ENCODE results near the gene PARD3. TPM values are rescaled to one million over a fixed set of nuclear protein-coding genes. Genes with fewer than 3 reads are reported as not detected.

PARD3 gene
- total and polyA plus RNA-seq, 10 of the 15 experiments (the other 5 are each of a cell fraction or from before 2014, with no cell fraction given): 2.6 to 43.1 (median 13.9) TPM

DNA sequence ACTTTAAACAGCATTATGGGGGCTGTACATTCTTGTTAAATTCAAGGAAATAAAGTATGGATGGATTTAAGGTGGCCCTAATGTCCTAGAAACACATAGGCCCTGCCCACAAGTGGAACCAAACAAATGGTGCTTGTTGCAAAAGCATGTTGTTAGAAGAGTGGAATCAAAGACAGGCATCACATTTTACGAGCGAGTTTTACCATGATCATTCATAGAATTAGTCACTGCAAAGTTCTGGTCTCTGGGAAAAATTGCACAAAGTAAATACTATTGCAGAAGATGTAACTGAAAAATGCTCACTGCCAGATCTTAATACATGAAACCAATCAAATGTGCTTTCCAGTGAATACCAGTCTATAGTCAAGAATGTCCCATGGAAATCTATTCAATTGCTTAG, 677.1 kb downstream of the PARD3 start (continued):
- TF ChIP-seq MYB (IDR thresholded peaks at IDR 0.05; ENCODE audit: borderline replicate concordance, low read depth, low read length): no peak

GRCh38 chr10:34137201-34137600, 677.9 kb downstream of the PARD3 start:
- H2AFZ ChIP-seq (ENCODE audit: control insufficient read depth, low read depth, low read length): no peak overlapping the region
- H4K20me1 ChIP-seq (ENCODE audit: control insufficient read depth, insufficient read depth): no peaks in the 10 kb centered on the region
- DNase-seq (ENCODE audit: low read depth, low spot score): no peak
- no peak for FAIRE-seq
- H3K9ac ChIP-seq (ENCODE audit: control insufficient read depth, insufficient read depth, low read length): no peak overlapping the region
- TF ChIP-seq JUND (IDR thresholded peaks at IDR 0.05; ENCODE audit: low read depth, low read length): no peak
- TF ChIP-seq CBX3 (IDR thresholded peaks at IDR 0.05; ENCODE audit: borderline replicate concordance, low read depth): no peak
- TF ChIP-seq SMARCA5 (IDR thresholded peaks at IDR 0.05): no peak
- TF ChIP-seq KLF5 (IDR thresholded peaks at IDR 0.05; ENCODE audit: partially characterized antibody): no peak
- TF ChIP-seq, protein P1, sequence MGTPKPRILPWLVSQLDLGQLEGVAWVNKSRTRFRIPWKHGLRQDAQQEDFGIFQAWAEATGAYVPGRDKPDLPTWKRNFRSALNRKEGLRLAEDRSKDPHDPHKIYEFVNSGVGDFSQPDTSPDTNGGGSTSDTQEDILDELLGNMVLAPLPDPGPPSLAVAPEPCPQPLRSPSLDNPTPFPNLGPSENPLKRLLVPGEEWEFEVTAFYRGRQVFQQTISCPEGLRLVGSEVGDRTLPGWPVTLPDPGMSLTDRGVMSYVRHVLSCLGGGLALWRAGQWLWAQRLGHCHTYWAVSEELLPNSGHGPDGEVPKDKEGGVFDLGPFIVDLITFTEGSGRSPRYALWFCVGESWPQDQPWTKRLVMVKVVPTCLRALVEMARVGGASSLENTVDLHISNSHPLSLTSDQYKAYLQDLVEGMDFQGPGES (IDR thresholded peaks at IDR 0.05): no peak
- no peak for TF ChIP-seq NRF1 (conservative IDR thresholded peaks at IDR 0.05; ENCODE audit: low read depth, low read length)
- no peak for TF ChIP-seq CEBPB (IDR thresholded peaks at IDR 0.05; ENCODE audit: borderline replicate concordance in 1 of 2, low read depth in 2 of 2, low read length in 2 of 2)
- TF ChIP-seq IRF4 (IDR thresholded peaks at IDR 0.05; ENCODE audit: low read depth, low read length): no peak
- TF ChIP-seq MYB (IDR thresholded peaks at IDR 0.05; ENCODE audit: borderline replicate concordance, low read depth, low read length): no peak
- TF ChIP-seq, protein P2, sequence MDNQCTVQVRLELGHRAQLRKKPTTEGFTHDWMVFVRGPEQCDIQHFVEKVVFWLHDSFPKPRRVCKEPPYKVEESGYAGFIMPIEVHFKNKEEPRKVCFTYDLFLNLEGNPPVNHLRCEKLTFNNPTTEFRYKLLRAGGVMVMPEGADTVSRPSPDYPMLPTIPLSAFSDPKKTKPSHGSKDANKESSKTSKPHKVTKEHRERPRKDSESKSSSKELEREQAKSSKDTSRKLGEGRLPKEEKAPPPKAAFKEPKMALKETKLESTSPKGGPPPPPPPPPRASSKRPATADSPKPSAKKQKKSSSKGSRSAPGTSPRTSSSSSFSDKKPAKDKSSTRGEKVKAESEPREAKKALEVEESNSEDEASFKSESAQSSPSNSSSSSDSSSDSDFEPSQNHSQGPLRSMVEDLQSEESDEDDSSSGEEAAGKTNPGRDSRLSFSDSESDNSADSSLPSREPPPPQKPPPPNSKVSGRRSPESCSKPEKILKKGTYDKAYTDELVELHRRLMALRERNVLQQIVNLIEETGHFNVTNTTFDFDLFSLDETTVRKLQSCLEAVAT (IDR thresholded peaks at IDR 0.05): no peak
- no peak for TF ChIP-seq HDAC2 (IDR thresholded peaks at IDR 0.05)
- no peak for TF ChIP-seq ZBTB33 (IDR thresholded peaks at IDR 0.05)
- no peak for TF ChIP-seq SREBF1 (IDR thresholded peaks at IDR 0.05; ENCODE audit: low read length)
- TF ChIP-seq RAD21 (IDR thresholded peaks at IDR 0.05; ENCODE audit: insufficient read depth, low read depth, low read length): no peak
- TF ChIP-seq NFXL1 (IDR thresholded peaks at IDR 0.05; ENCODE audit: borderline replicate concordance): no peak
- TF ChIP-seq SUPT20H (IDR thresholded peaks at IDR 0.05; ENCODE audit: borderline replicate concordance, control insufficient read depth, low read depth, low read length): no peak
- no peak for TF ChIP-seq WRNIP1 (IDR thresholded peaks at IDR 0.05; ENCODE audit: borderline replicate concordance, low read depth, low read length)
- TF ChIP-seq CHD4 (IDR thresholded peaks at IDR 0.05): no peak
- no peak for TF ChIP-seq POLR2A (IDR thresholded peaks at IDR 0.05; ENCODE audit: low read depth, low read length)
- TF ChIP-seq ZSCAN29 (IDR thresholded peaks at IDR 0.05): no peak
- H3K4me1 ChIP-seq (ENCODE audit: control insufficient read depth, insufficient read depth, low read length): no peaks in the 10 kb centered on the region
- WGBS (ENCODE audit: insufficient coverage, insufficient replicate concordance, low lambda C conversion rate, missing lambda C conversion rate): 21% methylated on average over 7 of the region's 7 CpGs
- ChIA-PET CTCF (interaction anchor here (1.2 to 1.5 kb wide), 2 partner anchors 86 to 501 kb away, joined by 4 to 5 read pairs; no protein-coding TSS in a partner anchor), SMC1A (ENCODE audit: uncharacterized antibody, unreplicated experiment) (interaction anchor here (0.7 to 2.8 kb wide), 4 partner anchors 10 to 806 kb away, joined by 3 to 14 read pairs (median 6); no protein-coding TSS in a partner anchor), RAD21 (ENCODE audit: unreplicated experiment) (interaction anchor here (0.8 to 2.1 kb wide), 5 partner anchors 9 to 805 kb away, joined by 3 to 8 read pairs (median 5); no protein-coding TSS in a partner anchor), POLR2A (interaction anchor here (1.7 kb wide), 1 partner anchor 12 kb away, joined by 5 read pairs; no protein-coding TSS in a partner anchor)
- intact Hi-C loops (cut with micrococcal nuclease; ENCODE audit: unreplicated experiment): no loop called here
- no peaks in the 10 kb centered on the region for H3K79me2 ChIP-seq (ENCODE audit: control insufficient read depth, insufficient read depth, low read length)
- no peak overlapping the region for H3K4me2 ChIP-seq (ENCODE audit: control insufficient read depth, insufficient read depth)
- no peaks in the 10 kb centered on the region for H3K9me3 ChIP-seq (replicated peaks; ENCODE audit: control insufficient read depth, insufficient read depth, low read length)
- no TSS peak for BruUV-seq (replicated peaks)
- no peak overlapping the region for H3K4me3 ChIP-seq
- no peak overlapping the region for H3K27ac ChIP-seq (ENCODE audit: control insufficient read depth, insufficient read depth)
- H3K27me3 ChIP-seq (replicated peaks in 1 of 2; ENCODE audit: control insufficient read depth in 2 of 2, insufficient read depth in 2 of 2, low read length in 1 of 2): no peaks in the 10 kb centered on the region
- in situ Hi-C loops (cut with MboI): no loop called here
- ATAC-seq: no peak
- no peaks in the 10 kb centered on the region for H3K36me3 ChIP-seq (ENCODE audit: control insufficient read depth in 2 of 2, insufficient read depth in 2 of 2, low read length in 1 of 2)

Measured in GM12878 (cell line).